HepG2 (cell line): ENCODE results near the gene LSM12. TPM values are rescaled to one million over a fixed set of nuclear protein-coding genes. Genes with fewer than 3 reads are reported as not detected.

ENCODE experiments used
- ARNT ChIP-seq: fragments of 450-650 bp; IDR thresholded peaks from 2 replicates; pipeline ENCODE4 v1.6.1; 2017
- ATF7-NPFF ChIP-seq: sonication (generic); formaldehyde crosslinking; IDR thresholded peaks from 2 replicates; pipeline ENCODE4 v1.8.1; 2023; ENCODE audit warnings: mild to moderate bottlenecking, low read depth, missing genetic modification reagents, moderate library complexity
- CENPBD1 ChIP-seq: sonication (generic); formaldehyde crosslinking; IDR thresholded peaks from 2 replicates; pipeline ENCODE4 v1.8.0; 2022; ENCODE audit warnings: missing genetic modification reagents, low read depth, mild to moderate bottlenecking, borderline replicate concordance
- HMGA1 ChIP-seq: sonication (generic); formaldehyde crosslinking; conservative IDR thresholded peaks from 2 replicates; pipeline ENCODE4 v1.4.0; 2020; ENCODE audit warnings: missing genetic modification reagents
- MBNL3 ChIP-seq: fragments of 250-450 bp; sonication (Bioruptor Pico); conservative IDR thresholded peaks from 2 replicates; pipeline ENCODE4 v1.8.0; 2022; ENCODE audit warnings: mild to moderate bottlenecking, inconsistent platforms
- NFAT5 ChIP-seq: sonication (generic); formaldehyde crosslinking; IDR thresholded peaks from 2 replicates; pipeline ENCODE4 v1.4.0; 2020; ENCODE audit warnings: missing genetic modification reagents
- PATZ1 ChIP-seq: sonication (generic); formaldehyde crosslinking; IDR thresholded peaks from 2 replicates; pipeline ENCODE4 v1.4.0; 2020; ENCODE audit warnings: missing genetic modification reagents
- SOX6 ChIP-seq, 2 experiments: fragments of 450-650 bp in 1 of 2; sonication (generic) in 1 of 2; formaldehyde crosslinking in 1 of 2; IDR thresholded peaks; 2 replicates each; pipeline versions ENCODE4 v1.4.0 to v1.6.1; 2017 to 2020; ENCODE audit warnings: antibody characterized with exemption in 1 of 2, mild to moderate bottlenecking in 1 of 2, missing genetic modification reagents in 1 of 2
- TERF1 ChIP-seq: sonication (generic); formaldehyde crosslinking; IDR thresholded peaks from 2 replicates; pipeline ENCODE4 v1.8.0; 2022; ENCODE audit warnings: mild to moderate bottlenecking, missing genetic modification reagents, moderate library complexity
- ZKSCAN1 ChIP-seq: fragments of 150-350 bp; IDR thresholded peaks from 2 replicates; pipeline ENCODE4 v1.6.1; 2014; ENCODE audit warnings: low read length
- ZMYM4 ChIP-seq: sonication (generic); formaldehyde crosslinking; IDR thresholded peaks from 2 replicates; pipeline ENCODE4 v1.8.1; 2023; ENCODE audit warnings: mild to moderate bottlenecking, missing genetic modification reagents
- ZNF230 ChIP-seq: sonication (generic); formaldehyde crosslinking; IDR thresholded peaks from 2 replicates; pipeline ENCODE4 v1.4.0; 2020; ENCODE audit warnings: mild to moderate bottlenecking, missing genetic modification reagents
- ZNF232 ChIP-seq: sonication (generic); formaldehyde crosslinking; IDR thresholded peaks from 2 replicates; pipeline ENCODE4 v1.4.0; 2020; ENCODE audit warnings: missing genetic modification reagents, borderline replicate concordance
- ZNF546 ChIP-seq: sonication (generic); formaldehyde crosslinking; conservative IDR thresholded peaks from 2 replicates; pipeline ENCODE4 v1.8.1; 2023; ENCODE audit warnings: mild to moderate bottlenecking, missing genetic modification reagents
- ZNF563 ChIP-seq: sonication (generic); formaldehyde crosslinking; IDR thresholded peaks from 2 replicates; pipeline ENCODE4 v1.8.0; 2022; ENCODE audit warnings: mild to moderate bottlenecking, moderate library complexity, missing genetic modification reagents
- ZNF768 ChIP-seq: sonication (generic); formaldehyde crosslinking; IDR thresholded peaks from 2 replicates; pipeline ENCODE4 v1.4.0; 2020; ENCODE audit warnings: missing genetic modification reagents
- polyA plus RNA-seq, 8 experiments: library from polyadenylated mRNA; depleted of rRNA in 3 of 8; stranded (reverse) in 7 of 8; unstranded in 1 of 8; fragments of >200 nt; fragmentation: Illumina TruSeq in 4 of 8; extraction: Trizol in 4 of 8; gene quantifications; 2 replicates each; pipeline versions ENCODE4 v1.2.1 to v1.2.3, GENCODE V29; 2011 to 2016; ENCODE audit warnings: low read depth in 4 of 8, missing spikeins in 1 of 8, mixed read lengths in 1 of 8; ENCODE audit not compliant: insufficient read depth in 1 of 8
- total RNA-seq, 5 experiments: library from RNA; depleted of rRNA; stranded (reverse); fragments of >200 nt; fragmentation: Illumina TruSeq; extraction: Trizol; gene quantifications; 2 replicates each; pipeline ENCODE4 v1.2.3, GENCODE V29; 2016; ENCODE audit warnings: low read depth in 1 of 5

LSM12 gene
- total and polyA plus RNA-seq, 2 of the 13 experiments (the other 11 are each of a cell fraction or from before 2014, with no cell fraction given), result 52.8 to 55.7 TPM

GRCh38 chr17:44066204-44066930 lies at the start of gene LSM12 (continued):
- TF ChIP-seq HMGA1 (CRISPR knock-in tag) (no peak), ZKSCAN1 (no peak), ZNF546 (CRISPR knock-in tag) (no peak), ZNF768 (CRISPR knock-in tag) (0 out of 2 replicates have a peak, but pooled peaks have one; percentile 19), ZNF232 (CRISPR knock-in tag) (no peak; the same call in 1 of the 2 replicates), ZNF230 (CRISPR knock-in tag) (0 out of 2 replicates have a peak, but pooled peaks have one; percentile 66), PATZ1 (CRISPR knock-in tag) (peak; percentile 19; the same call in 1 of the 2 replicates), ZNF563 (CRISPR knock-in tag) (peak; percentile 90; the same call in 1 of the 2 replicates), ARNT (no peak), TERF1 (CRISPR knock-in tag) (no peak), ZMYM4 (peak; percentile 55), SOX6 (IDR thresholded peaks at IDR 0.05) (no peak), SOX6 (CRISPR knock-in tag; IDR thresholded peaks at IDR 0.05) (no peak), MBNL3 (CRISPR knock-in tag) (no peak), CENPBD1 (no peak), ATF7-NPFF (CRISPR knock-in tag) (peak; percentile 72), NFAT5 (CRISPR knock-in tag) (no peak)
